GM19099 (cell line): Measurements from ENCODE around the gene MMP14.

Source experiments
- POLR2A ChIP-seq: IDR thresholded peaks from 3 replicates; pipeline ENCODE4 v1.6.1; 2011; ENCODE audit warnings: low read depth; ENCODE audit not compliant: insufficient read length; ENCODE audit errors: extremely low read depth

MMP14 gene

GRCh38 chr14:22829661-22830442 lies 6.5 kb upstream of the MMP14 start, which contains the start of gene MRPL52:
MRPL52 (plus strand) TSS chr14:22829887; CDS start chr14:22829913, 26 bp downstream.
- TF ChIP-seq POLR2A: peak; percentile 84

GRCh38 chr14:22830443-22831010 lies 5.9 kb upstream of the MMP14 start:
- TF ChIP-seq POLR2A: no peak

- no peak for TF ChIP-seq POLR2A
Measured at GRCh38 chr14:22835505-22835904, 880 bp upstream of the MMP14 start.

GRCh38 chr14:22837114-22837749 lies 847 bp downstream of the MMP14 start:
- TF ChIP-seq POLR2A: no peak

- no peak for TF ChIP-seq POLR2A
Measured at GRCh38 chr14:22837750-22838538, 1.6 kb downstream of the MMP14 start.

GRCh38 chr14:22838631-22839041 lies 2.3 kb downstream of the MMP14 start:
- TF ChIP-seq POLR2A: no peak

GRCh38 chr14:22839159-22839779 lies 2.9 kb downstream of the MMP14 start:
- TF ChIP-seq POLR2A: no peak

- TF ChIP-seq POLR2A: no peak
Measured at GRCh38 chr14:22841311-22841710, 4.9 kb downstream of the MMP14 start.

- no peak for TF ChIP-seq POLR2A
Measured at GRCh38 chr14:22841769-22842168, 5.4 kb downstream of the MMP14 start.

GRCh38 chr14:22842211-22843122 lies 6.1 kb downstream of the MMP14 start:
- no peak for TF ChIP-seq POLR2A

GRCh38 chr14:22843123-22843925 lies 6.9 kb downstream of the MMP14 start:
- no peak for TF ChIP-seq POLR2A

GRCh38 chr14:22844221-22845102 lies 8.1 kb downstream of the MMP14 start:
- TF ChIP-seq POLR2A: no peak
